Measurements from ENCODE around the gene CLASP1.
"Not testable (repeated sequence)": the region's sequence is repeated elsewhere in the genome, so short reads cannot be mapped to it uniquely, and the experiment has no call there.

GRCh38 chr2:121313701-121314100 lies 335.6 kb downstream of the CLASP1 start:
- not testable (repeated sequence) for TF ChIP-seq CTCF (IDR thresholded peaks at IDR 0.05); POLR2AphosphoS5 (IDR thresholded peaks at IDR 0.05; ENCODE audit: low read depth, low read length); SIN3A (IDR thresholded peaks at IDR 0.05; ENCODE audit: borderline replicate concordance, insufficient read depth, low read depth, low read length)
